Activated naive CD8-positive, alpha-beta T cell treated with anti-CD3 and anti-CD28 coated beads, Interleukin-2, amount 10 ng/mL, durations not matched to agents 7 days and 5 days (primary cell): ENCODE results near the gene SLC45A2. TPM values are rescaled to one million over a fixed set of nuclear protein-coding genes. Genes with fewer than 3 reads are reported as not detected.

ENCODE experiments used
- ATAC-seq: fragments of 150-1000 bp; cut with Tn5 transposase; one replicate; pipeline ENCODE4 v1.10.0; 2021; ENCODE audit warnings: low read depth, moderate library complexity
- POLR2A ChIA-PET: fragments of 350-600 bp; sonication (Branson Sonifier 250); formaldehyde crosslinking; loops from one replicate; lab custom pipeline; 2021; ENCODE audit warnings: antibody characterized with exemption; lab: Charles Lee
- DNase-seq: peaks from one replicate; pipeline ENCODE4 v3.0.0; 2021
- H3K27ac Mint-ChIP-seq: one replicate; pipeline ENCODE4 v1.8.0; 2022; ENCODE audit warnings: mild to moderate bottlenecking, mixed read lengths
- H3K27me3 Mint-ChIP-seq: one replicate; pipeline ENCODE4 v1.8.0; 2022; ENCODE audit warnings: mild to moderate bottlenecking, moderate library complexity, mixed read lengths
- H3K36me3 Mint-ChIP-seq: one replicate; pipeline ENCODE4 v1.8.0; 2021; ENCODE audit warnings: mild to moderate bottlenecking, mixed read lengths
- H3K4me1 Mint-ChIP-seq: one replicate; pipeline ENCODE4 v1.8.0; 2021; ENCODE audit warnings: mixed read lengths
- H3K4me3 Mint-ChIP-seq: one replicate; pipeline ENCODE4 v1.8.0; 2022; ENCODE audit warnings: mild to moderate bottlenecking, moderate library complexity, mixed read lengths
- H3K9me3 Mint-ChIP-seq: one replicate; pipeline ENCODE4 v1.8.0; 2021; ENCODE audit warnings: mixed read lengths
- total RNA-seq, 2 experiments: library from RNA; stranded (reverse); gene quantifications; one replicate each; pipeline ENCODE4 v1.2.3, GENCODE V29; 2021

The SLC45A2 gene
- total RNA-seq, 2 experiments from 2014 or later: 0.40 TPM; not detected in 1

DNA sequence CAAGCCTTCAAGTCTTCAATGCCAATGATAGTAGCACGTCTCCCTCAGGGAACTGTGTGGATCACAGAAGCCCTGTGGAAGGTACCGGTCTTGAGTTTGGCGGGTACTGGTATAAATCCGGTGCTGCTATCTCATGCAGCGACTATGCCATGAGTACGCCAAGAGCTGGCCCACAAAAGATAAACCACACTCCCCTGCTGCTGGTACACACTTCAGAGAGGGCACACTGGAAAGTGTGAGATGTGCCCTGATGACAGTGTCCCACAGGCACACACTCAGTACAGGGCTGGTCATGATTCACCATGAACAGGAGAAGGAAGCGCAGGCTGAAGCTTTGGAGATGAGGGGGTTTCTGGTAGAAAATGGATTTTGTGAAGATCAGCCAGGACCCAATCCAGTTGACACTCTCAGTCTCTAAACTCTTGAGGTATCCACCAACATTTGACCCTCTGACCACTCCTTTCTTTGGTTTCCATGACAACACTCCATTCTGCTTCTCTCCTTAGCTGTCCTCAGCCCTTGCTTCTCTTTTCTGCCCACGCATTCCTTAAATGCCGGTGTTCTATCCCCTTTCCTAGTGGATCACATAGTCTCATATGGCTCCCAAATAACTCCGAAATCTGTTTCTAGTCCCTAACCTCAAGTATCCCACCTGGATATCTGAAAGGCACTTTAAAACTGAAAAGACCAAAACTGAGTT, 18.3 kb upstream of the SLC45A2 start:
- H3K4me1 Mint-ChIP-seq: peaks cover 8% of the 10 kb centered on the region
- POLR2A ChIA-PET: no interaction called here
- no peak for ATAC-seq
- H3K9me3 Mint-ChIP-seq: no peaks in the 10 kb centered on the region
- no peak for DNase-seq
- no peaks in the 10 kb centered on the region for H3K27me3 Mint-ChIP-seq
- no peak overlapping the region for H3K27ac Mint-ChIP-seq
- H3K36me3 Mint-ChIP-seq: peaks cover 15% of the 10 kb centered on the region
- no peak overlapping the region for H3K4me3 Mint-ChIP-seq

DNA sequence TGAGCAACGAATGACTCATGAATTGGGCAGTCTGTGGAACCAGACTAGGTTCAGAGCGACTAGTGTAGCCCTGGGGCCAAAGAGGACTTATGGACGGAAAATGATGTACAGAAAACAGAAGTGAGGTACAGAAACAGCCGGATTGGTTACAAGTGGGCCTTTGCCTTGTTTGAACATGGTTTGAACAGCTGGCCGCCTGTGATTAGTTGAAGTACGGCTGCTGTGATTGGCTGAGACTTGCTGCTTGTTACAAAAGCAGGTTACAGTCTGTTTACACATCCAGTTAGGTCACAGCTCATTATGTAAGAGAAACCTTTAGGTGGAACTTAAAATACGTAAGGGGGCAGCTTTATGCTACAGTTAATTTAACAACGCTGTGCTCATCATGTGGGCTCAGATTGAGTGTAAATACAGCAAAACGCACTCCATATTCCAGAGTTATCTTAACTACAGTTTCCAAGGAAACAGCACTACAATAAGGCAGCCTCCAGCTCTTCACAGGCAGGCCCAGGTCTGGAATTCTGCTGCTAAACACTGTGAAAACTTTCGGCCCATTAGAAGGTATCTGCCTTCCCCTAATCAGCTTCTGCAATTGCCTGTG, 16.8 kb upstream of the SLC45A2 start:
- no peaks in the 10 kb centered on the region for H3K9me3 Mint-ChIP-seq
- no peak overlapping the region for H3K4me3 Mint-ChIP-seq
- H3K4me1 Mint-ChIP-seq: peaks cover 7% of the 10 kb centered on the region
- H3K36me3 Mint-ChIP-seq: peaks cover 15% of the 10 kb centered on the region
- POLR2A ChIA-PET: no interaction called here
- DNase-seq: no peak
- H3K27me3 Mint-ChIP-seq: no peaks in the 10 kb centered on the region
- no peak overlapping the region for H3K27ac Mint-ChIP-seq
- ATAC-seq: no peak

DNA sequence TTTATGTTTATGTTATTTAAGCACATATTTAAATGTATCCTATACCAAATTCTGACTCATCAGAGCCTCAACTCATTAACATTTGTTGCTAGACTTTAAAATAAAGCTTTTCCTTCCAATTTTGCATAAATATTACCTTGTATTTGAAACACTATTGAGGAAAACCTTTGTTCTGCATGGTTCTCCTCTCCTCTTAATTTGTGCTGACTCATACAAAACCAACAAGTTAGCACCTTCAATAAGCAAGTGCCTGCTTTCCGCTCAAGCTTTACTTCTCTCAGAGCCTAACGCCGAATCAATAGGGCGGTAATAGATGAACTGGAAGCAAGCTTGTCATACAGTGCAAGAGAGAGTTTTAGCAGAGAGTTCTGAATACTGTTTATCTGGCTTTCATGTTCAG, 15.5 kb upstream of the SLC45A2 start:
- no peaks in the 10 kb centered on the region for H3K27me3 Mint-ChIP-seq
- H3K9me3 Mint-ChIP-seq: no peaks in the 10 kb centered on the region
- H3K36me3 Mint-ChIP-seq: peaks cover 15% of the 10 kb centered on the region
- POLR2A ChIA-PET: no interaction called here
- ATAC-seq (no peak), DNase-seq (no peak)
- H3K27ac Mint-ChIP-seq: no peak overlapping the region
- H3K4me3 Mint-ChIP-seq: no peak overlapping the region
- H3K4me1 Mint-ChIP-seq: peaks cover 12% of the 10 kb centered on the region

DNA sequence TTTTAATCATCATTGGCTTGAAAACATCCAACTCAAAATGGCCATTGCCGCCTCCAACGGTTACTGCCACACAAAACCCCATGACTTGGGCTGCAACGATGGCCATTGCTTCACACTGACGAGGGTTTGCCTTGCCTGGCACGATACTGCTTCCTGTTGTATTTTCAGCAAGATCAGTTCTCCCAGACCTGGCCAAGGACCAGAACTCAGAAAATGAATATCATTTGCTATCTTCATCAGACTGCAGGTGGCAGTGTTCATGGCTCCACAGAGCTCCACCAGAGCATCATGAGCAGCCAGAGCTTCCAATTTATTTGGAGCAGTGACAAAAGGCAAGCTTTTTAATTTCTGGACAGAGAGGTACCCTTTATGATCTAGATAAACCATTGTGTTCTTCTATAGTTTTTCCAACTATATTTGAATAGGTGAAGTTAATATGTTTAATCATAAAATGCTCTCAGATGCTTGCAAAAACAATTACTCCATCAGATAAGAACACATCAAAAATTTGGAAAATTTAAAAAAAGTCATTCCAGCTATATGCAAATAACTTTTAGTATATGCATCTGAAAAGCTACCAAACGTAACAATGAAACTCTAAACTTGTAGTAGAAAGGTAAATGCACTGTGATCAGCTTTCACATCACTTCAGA, 13.0 kb upstream of the SLC45A2 start:
- Mint-ChIP-seq H3K27me3 (no peaks in the 10 kb centered on the region), H3K36me3 (peaks cover 6% of the 10 kb centered on the region), H3K4me1 (peaks cover 23% of the 10 kb centered on the region), H3K27ac (no peak overlapping the region), H3K4me3 (no peak overlapping the region), H3K9me3 (no peaks in the 10 kb centered on the region)
- POLR2A ChIA-PET: no interaction called here
- ATAC-seq (peak; percentile 57), DNase-seq (no peak)

DNA sequence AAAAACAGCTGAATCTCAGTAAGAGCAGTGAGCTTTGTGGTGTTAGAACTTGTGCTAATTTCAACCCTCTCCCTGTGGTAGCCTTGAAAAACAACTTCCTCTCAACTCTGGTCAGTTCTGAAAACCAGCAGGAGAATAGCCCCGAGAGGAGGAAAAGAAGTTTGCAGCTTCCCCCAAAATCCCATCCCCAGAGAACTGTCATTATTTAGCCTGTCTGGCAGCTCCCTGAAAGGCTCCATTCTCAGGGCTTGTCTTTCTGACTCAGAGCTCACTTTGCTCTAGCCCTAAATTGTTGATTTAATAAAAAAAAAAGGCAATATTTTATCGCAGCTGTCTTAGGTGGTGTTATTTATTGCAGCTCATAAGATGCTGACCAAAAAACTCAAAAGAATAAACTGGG, 11.4 kb upstream of the SLC45A2 start:
- ATAC-seq (no peak), DNase-seq (no peak)
- Mint-ChIP-seq H3K9me3 (no peaks in the 10 kb centered on the region), H3K4me3 (no peak overlapping the region), H3K36me3 (peaks cover 6% of the 10 kb centered on the region), H3K4me1 (peaks cover 23% of the 10 kb centered on the region), H3K27me3 (no peaks in the 10 kb centered on the region), H3K27ac (no peak overlapping the region)
- POLR2A ChIA-PET: interaction anchor here (1.1 kb wide), 1 partner anchor 12 kb away, joined by 3 read pairs; the partner anchor contains the start of gene AMACR

DNA sequence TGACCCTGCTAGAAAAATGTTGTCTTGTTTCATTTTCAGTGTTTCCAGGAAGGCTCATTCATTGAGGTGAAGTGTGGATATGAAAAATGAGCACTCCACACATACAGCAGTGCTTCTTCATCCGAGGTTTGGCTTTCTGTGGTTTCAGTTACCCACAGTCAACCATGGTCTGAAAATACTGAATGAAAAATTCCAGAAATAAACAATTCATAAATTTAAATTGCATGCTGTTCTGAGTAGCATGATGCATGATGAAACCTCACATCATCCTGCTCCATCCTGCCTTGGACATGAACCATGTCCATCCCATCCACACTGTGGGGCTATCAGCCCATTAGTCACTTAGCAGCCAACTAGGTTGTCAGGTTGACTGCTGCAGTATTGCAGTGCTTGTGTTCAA, 10.4 kb upstream of the SLC45A2 start:
- Mint-ChIP-seq H3K36me3 (peaks cover 6% of the 10 kb centered on the region), H3K4me1 (peaks cover 23% of the 10 kb centered on the region), H3K27ac (peak overlapping the region; percentile 67), H3K4me3 (peak overlapping the region; percentile 56), H3K9me3 (no peaks in the 10 kb centered on the region), H3K27me3 (no peaks in the 10 kb centered on the region)
- POLR2A ChIA-PET: interaction anchor here (1.1 kb wide), 1 partner anchor 13 kb away, joined by 3 read pairs; the partner anchor contains the start of gene AMACR
- no peak for DNase-seq
- ATAC-seq: peak; percentile 79

DNA sequence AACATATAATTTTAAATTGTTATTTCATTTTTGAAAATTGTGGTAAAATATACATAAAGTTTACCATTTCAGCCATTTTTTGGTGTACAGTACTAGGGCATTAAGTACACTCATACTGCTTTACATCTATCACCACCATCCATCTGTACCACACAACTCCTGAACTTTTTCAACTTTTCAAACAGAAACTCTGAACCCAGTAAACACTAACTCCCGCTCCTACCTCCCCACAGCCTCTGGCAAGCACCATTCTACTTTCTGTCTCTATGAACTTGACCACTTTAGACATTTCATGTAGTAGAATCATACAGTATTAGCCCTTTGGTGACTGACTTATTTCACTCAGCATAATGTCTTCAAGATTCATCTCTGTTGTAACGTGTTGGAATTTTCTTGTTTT, 8.4 kb upstream of the SLC45A2 start:
- Mint-ChIP-seq H3K27ac (peak overlapping the region; percentile 10), H3K4me1 (peaks cover 23% of the 10 kb centered on the region), H3K27me3 (no peaks in the 10 kb centered on the region), H3K36me3 (peaks cover 19% of the 10 kb centered on the region), H3K9me3 (peaks cover 2% of the 10 kb centered on the region), H3K4me3 (no peak overlapping the region)
- POLR2A ChIA-PET: no interaction called here
- ATAC-seq: no peak
- DNase-seq: no peak

DNA sequence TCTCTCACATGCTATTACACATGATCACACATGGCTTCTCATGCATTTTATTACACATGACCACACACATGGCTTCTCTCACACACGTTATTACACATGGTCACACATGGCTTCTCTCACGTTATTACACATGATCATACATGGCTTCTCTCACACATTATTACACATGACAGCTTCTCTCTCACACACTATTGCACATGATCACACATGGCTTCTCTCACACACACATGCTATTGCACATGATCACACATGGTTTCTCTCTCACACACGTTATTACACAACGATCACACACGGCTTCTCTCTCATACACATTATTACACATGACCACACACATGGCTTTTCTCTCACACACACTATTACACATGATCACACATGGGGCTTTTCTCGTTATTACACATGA, 954 bp upstream of the SLC45A2 start:
- POLR2A ChIA-PET: no interaction called here
- H3K4me3 Mint-ChIP-seq: no peak overlapping the region
- H3K4me1 Mint-ChIP-seq: no peaks in the 10 kb centered on the region

DNA sequence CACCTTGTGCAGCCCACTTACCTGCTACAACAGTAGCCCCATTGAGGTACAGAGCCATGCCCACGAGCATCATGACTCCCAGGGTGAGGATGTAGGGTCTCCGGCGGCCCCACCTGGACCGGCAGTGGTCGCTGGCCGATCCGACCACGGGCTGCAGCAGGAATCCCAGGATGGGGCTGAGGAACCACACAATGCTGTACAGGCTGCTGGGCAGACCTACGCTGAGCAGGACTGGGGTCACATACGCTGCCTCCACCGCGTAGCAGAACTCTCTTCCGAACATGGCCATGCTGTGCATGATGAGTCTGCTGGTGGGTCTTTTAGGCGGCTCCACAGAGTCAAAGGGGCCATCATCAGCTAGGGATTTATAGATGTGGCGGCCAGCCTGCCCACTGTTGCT, 315 bp downstream of the SLC45A2 start:
- no peaks in the 10 kb centered on the region for H3K27me3 Mint-ChIP-seq
- peaks cover 21% of the 10 kb centered on the region for H3K36me3 Mint-ChIP-seq
- H3K4me3 Mint-ChIP-seq: no peak overlapping the region
- no peak overlapping the region for H3K27ac Mint-ChIP-seq
- H3K4me1 Mint-ChIP-seq: no peaks in the 10 kb centered on the region
- peaks cover 3% of the 10 kb centered on the region for H3K9me3 Mint-ChIP-seq
- ATAC-seq (no peak), DNase-seq (no peak)
- POLR2A ChIA-PET: no interaction called here

More for the DNA sequence above, 954 bp upstream of the SLC45A2 start:
- H3K36me3 Mint-ChIP-seq: peaks cover 24% of the 10 kb centered on the region
- ATAC-seq (no peak), DNase-seq (no peak)
- no peak overlapping the region for H3K27ac Mint-ChIP-seq
- no peaks in the 10 kb centered on the region for H3K27me3 Mint-ChIP-seq
- H3K9me3 Mint-ChIP-seq: peaks cover 3% of the 10 kb centered on the region

DNA sequence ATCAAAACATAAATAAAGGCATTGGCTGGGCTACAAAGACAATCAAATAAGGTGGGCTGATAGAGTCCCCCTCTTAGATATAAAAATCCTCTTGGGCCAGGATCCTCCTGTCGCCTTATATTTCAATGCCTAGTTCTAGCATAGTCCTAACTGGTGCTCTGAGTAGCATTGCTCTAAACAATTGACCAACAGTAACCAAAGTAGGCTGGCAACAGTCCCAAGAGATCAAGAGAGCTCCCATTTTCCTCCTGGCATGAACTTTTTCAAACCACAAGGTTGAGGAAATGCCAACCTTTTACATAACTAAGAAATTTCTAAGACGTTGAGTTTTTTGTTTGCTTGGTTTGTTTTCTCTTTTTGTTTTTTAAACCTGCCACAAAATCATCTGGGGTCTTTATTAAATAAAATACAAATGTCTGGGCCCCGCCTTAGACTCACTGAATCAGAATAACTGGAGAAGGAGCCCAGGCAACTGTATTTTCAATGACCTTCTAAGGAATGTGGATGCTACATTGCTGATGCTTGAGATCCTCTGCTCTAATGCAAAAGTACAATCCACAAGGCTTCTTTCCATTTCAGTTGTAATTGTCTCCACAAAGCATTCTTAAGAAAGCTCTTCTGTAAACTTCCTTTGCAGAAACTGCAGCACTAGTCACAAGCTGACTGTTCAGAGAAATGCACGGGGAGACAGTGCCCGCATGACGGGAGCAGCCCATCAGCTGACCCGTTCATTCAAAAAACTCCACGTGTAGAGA, 2.9 kb downstream of the SLC45A2 start:
- Mint-ChIP-seq H3K27me3 (no peaks in the 10 kb centered on the region), H3K4me1 (no peaks in the 10 kb centered on the region), H3K36me3 (peaks cover 4% of the 10 kb centered on the region), H3K4me3 (no peak overlapping the region), H3K27ac (no peak overlapping the region), H3K9me3 (no peaks in the 10 kb centered on the region)
- POLR2A ChIA-PET: no interaction called here
- ATAC-seq (no peak), DNase-seq (no peak)

DNA sequence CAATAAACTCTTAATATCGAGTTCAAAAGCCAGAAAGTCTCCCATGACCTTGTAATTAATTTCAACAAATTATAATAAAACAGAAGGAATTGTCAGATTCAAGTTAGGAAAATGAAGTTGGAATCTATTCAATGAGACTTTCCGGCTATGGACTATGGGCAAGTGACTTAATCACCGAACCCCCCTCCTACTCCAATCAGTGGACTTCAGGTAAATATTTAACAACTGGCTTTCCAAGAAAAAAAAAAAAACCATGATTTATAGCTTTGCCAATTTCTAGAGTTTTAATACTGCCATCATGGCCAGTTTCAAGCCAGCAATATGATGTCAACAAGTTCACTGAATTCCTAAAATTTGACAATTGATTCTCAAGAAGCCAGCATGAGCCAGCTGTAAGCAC, 4.5 kb downstream of the SLC45A2 start:
- POLR2A ChIA-PET: no interaction called here

DNA sequence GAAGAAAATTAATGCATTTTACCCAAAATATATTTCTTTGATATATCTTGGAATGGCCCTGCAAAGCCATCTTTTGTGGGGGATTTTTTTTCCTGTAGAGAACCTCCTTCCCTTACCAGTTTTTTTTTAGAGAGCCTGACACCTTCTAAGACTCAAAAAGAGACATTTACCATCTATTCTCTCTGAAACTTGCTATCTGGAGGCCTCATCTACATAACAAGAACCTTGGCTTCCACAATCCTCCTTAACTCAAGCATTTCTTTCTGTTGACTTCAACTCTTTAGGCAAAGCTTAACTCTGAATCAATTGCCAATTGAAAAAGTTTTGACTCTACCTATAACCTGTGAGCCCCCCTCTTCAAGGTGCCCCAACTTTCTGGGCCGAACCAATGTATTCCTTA, 6.2 kb downstream of the SLC45A2 start:
- Mint-ChIP-seq H3K36me3 (no peaks in the 10 kb centered on the region), H3K4me1 (peaks cover 3% of the 10 kb centered on the region), H3K4me3 (no peak overlapping the region), H3K27me3 (no peaks in the 10 kb centered on the region), H3K27ac (no peak overlapping the region), H3K9me3 (no peaks in the 10 kb centered on the region)
- POLR2A ChIA-PET: no interaction called here
- DNase-seq (no peak), ATAC-seq (no peak)

More for the DNA sequence above, 4.5 kb downstream of the SLC45A2 start:
- Mint-ChIP-seq H3K27me3 (no peaks in the 10 kb centered on the region), H3K4me3 (no peak overlapping the region), H3K27ac (no peak overlapping the region), H3K9me3 (no peaks in the 10 kb centered on the region), H3K4me1 (no peaks in the 10 kb centered on the region), H3K36me3 (no peaks in the 10 kb centered on the region)
- DNase-seq: no peak
- no peak for ATAC-seq

DNA sequence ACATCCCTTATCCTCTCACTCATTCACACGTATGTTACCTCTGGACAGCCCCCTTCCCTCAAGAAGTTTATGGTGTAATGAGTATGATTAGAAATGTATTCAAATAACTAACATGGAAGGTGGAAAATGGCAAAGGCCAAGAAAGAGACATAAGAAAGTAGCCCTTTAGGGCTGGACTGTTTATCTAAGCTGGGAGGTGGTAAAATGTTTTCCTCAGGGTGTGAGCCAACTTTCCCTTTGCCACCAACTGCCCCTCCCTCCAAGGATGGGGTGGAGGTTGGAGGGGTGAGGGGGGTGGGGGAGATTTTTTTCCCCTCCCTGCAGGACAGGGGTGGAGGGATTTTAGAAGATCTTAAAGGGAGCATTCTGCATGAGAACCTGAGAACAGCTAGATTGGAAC, 8.2 kb downstream of the SLC45A2 start:
- POLR2A ChIA-PET: no interaction called here
- Mint-ChIP-seq H3K36me3 (no peaks in the 10 kb centered on the region), H3K27ac (no peak overlapping the region), H3K4me1 (peaks cover 11% of the 10 kb centered on the region), H3K4me3 (no peak overlapping the region), H3K27me3 (no peaks in the 10 kb centered on the region), H3K9me3 (no peaks in the 10 kb centered on the region)
- ATAC-seq: no peak
- DNase-seq: no peak
